Measurements from ENCODE around the gene CPEB3.

CPEB3 gene

GRCh38 chr10:92076722-92077121 is 214.2 kb downstream of the CPEB3 start:
- Histone ChIP-seq H3F3A (ENCODE audit: insufficient read depth, low read length) (no peaks in the 10 kb centered on the region), H3K4me1 (ENCODE audit: insufficient read depth, low read length, severe bottlenecking) (no peaks in the 10 kb centered on the region), H3K4me2 (ENCODE audit: low read length) (no peak overlapping the region), H4K20me1 (ENCODE audit: insufficient read depth, low read length) (no peaks in the 10 kb centered on the region), H3K9me3 (ENCODE audit: low read length) (no peaks in the 10 kb centered on the region), H3K9me2 (ENCODE audit: low read depth, low read length) (no peaks in the 10 kb centered on the region), H3K4me3 (ENCODE audit: low read depth, low read length, poor library complexity, severe bottlenecking) (no peak overlapping the region), H3K27me3 (ENCODE audit: insufficient read depth, low read length) (no peaks in the 10 kb centered on the region), H2AFZ (ENCODE audit: low read length) (no peak overlapping the region), H3K27ac (ENCODE audit: low read depth, low read length, poor library complexity, severe bottlenecking) (no peak overlapping the region), H3K9ac (ENCODE audit: low read length) (no peak overlapping the region), H3K79me2 (ENCODE audit: insufficient read depth, low read length) (no peaks in the 10 kb centered on the region), H3K36me3 (ENCODE audit: insufficient read depth, low read length) (no peaks in the 10 kb centered on the region)
- no peak for TF ChIP-seq CTCF (IDR thresholded peaks at IDR 0.05; ENCODE audit: low read length)
- no peak for TF ChIP-seq EZH2 (IDR thresholded peaks at IDR 0.05; ENCODE audit: borderline replicate concordance, low read length)

DNA sequence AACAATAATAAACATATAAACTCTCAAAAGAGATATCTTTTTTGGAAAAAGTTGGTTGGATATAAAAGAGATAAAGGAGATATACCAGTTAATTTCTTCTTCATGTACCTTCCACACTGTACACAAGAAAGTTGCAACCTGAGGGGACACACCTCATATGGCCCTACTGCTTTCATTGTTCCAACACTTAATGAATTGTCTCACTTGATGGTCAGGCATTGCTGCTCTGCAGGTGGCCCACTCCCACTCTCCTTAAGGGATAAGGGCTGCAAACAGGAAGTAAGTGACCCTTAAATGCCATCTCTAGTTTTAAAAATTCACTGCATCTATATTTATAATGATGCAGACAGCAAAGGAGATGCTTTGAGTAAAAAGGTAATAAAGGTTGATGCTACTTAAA is 215.0 kb downstream of the CPEB3 start:
- Histone ChIP-seq H3K79me2 (ENCODE audit: insufficient read depth, low read length) (no peaks in the 10 kb centered on the region), H3K4me1 (ENCODE audit: insufficient read depth, low read length, severe bottlenecking) (no peaks in the 10 kb centered on the region), H4K20me1 (ENCODE audit: insufficient read depth, low read length) (no peaks in the 10 kb centered on the region), H3K27ac (ENCODE audit: low read depth, low read length, poor library complexity, severe bottlenecking) (no peak overlapping the region), H3K9me3 (ENCODE audit: low read length) (no peaks in the 10 kb centered on the region), H3K9ac (ENCODE audit: low read length) (no peak overlapping the region), H3K9me2 (ENCODE audit: low read depth, low read length) (no peaks in the 10 kb centered on the region), H3K4me3 (ENCODE audit: low read depth, low read length, poor library complexity, severe bottlenecking) (no peak overlapping the region), H3F3A (ENCODE audit: insufficient read depth, low read length) (no peaks in the 10 kb centered on the region), H3K4me2 (ENCODE audit: low read length) (no peak overlapping the region), H2AFZ (ENCODE audit: low read length) (no peak overlapping the region), H3K27me3 (ENCODE audit: insufficient read depth, low read length) (no peaks in the 10 kb centered on the region), H3K36me3 (ENCODE audit: insufficient read depth, low read length) (no peaks in the 10 kb centered on the region)
- TF ChIP-seq EZH2 (IDR thresholded peaks at IDR 0.05; ENCODE audit: borderline replicate concordance, low read length) (no peak), CTCF (IDR thresholded peaks at IDR 0.05; ENCODE audit: low read length) (no peak)

GRCh38 chr10:92074126-92074887 is 216.6 kb downstream of the CPEB3 start:
- Histone ChIP-seq H3K4me1 (ENCODE audit: insufficient read depth, low read length, severe bottlenecking) (no peaks in the 10 kb centered on the region), H3K79me2 (ENCODE audit: insufficient read depth, low read length) (no peaks in the 10 kb centered on the region), H3K9me3 (ENCODE audit: low read length) (no peaks in the 10 kb centered on the region), H3F3A (ENCODE audit: insufficient read depth, low read length) (no peaks in the 10 kb centered on the region), H3K4me3 (ENCODE audit: low read depth, low read length, poor library complexity, severe bottlenecking) (no peak overlapping the region), H3K27me3 (ENCODE audit: insufficient read depth, low read length) (no peaks in the 10 kb centered on the region), H3K27ac (ENCODE audit: low read depth, low read length, poor library complexity, severe bottlenecking) (no peak overlapping the region), H4K20me1 (ENCODE audit: insufficient read depth, low read length) (no peaks in the 10 kb centered on the region), H3K36me3 (ENCODE audit: insufficient read depth, low read length) (no peaks in the 10 kb centered on the region), H3K9me2 (ENCODE audit: low read depth, low read length) (no peaks in the 10 kb centered on the region), H3K4me2 (ENCODE audit: low read length) (no peak overlapping the region), H2AFZ (ENCODE audit: low read length) (no peak overlapping the region), H3K9ac (ENCODE audit: low read length) (no peak overlapping the region)
- peak; percentile 19; the same call in 1 of the 2 replicates for TF ChIP-seq CTCF (IDR thresholded peaks at IDR 0.05; ENCODE audit: low read length)
- no peak for TF ChIP-seq EZH2 (IDR thresholded peaks at IDR 0.05; ENCODE audit: borderline replicate concordance, low read length)
